Spleen (tissue), 11 donors: ENCODE results near the gene ADAMTS14. TPM values are rescaled to one million over a fixed set of nuclear protein-coding genes. Genes with fewer than 3 reads are reported as not detected.

Source experiments
- DNase-seq: peaks from one replicate; pipeline ENCODE4 v3.0.0-alpha.2; 2020
- H3K27ac ChIP-seq, 8 donors: fragments of 200-600 bp; sonication (generic) in 7 of 8; 1 replicate in 4 of 8; 2 replicates in 4 of 8; pipeline versions ENCODE4 v1.5.0 to v1.8.0; 2016 to 2021; ENCODE audit warnings: inconsistent platforms in 4 of 8, mild to moderate bottlenecking in 4 of 8, moderate library complexity in 1 of 8
- H3K27me3 ChIP-seq, 7 donors: fragments of 200-600 bp; sonication (generic) in 6 of 7; replicated peaks in 1 of 7; 1 replicate in 4 of 7; 2 replicates in 3 of 7; pipeline versions ENCODE4 v1.5.0 to v1.8.0; 2016 to 2021; ENCODE audit warnings: inconsistent platforms in 3 of 7, mild to moderate bottlenecking in 1 of 7
- H3K36me3 ChIP-seq, 6 donors: fragments of 200-600 bp; sonication (generic) in 5 of 6; 1 replicate in 4 of 6; 2 replicates in 2 of 6; pipeline versions ENCODE4 v1.5.0 to v1.8.0; 2016 to 2021; ENCODE audit warnings: inconsistent platforms in 2 of 6
- H3K4me1 ChIP-seq, 6 donors: fragments of 200-600 bp; sonication (generic) in 5 of 6; 1 replicate in 3 of 6; 2 replicates in 3 of 6; pipeline versions ENCODE4 v1.5.0 to v1.8.0; 2016 to 2021; ENCODE audit warnings: inconsistent platforms in 3 of 6
- H3K4me3 ChIP-seq, 8 donors: fragments of 200-600 bp; sonication (generic) in 7 of 8; 1 replicate in 4 of 8; 2 replicates in 4 of 8; pipeline versions ENCODE4 v1.5.0 to v1.8.0; 2016 to 2021; ENCODE audit warnings: inconsistent platforms in 4 of 8, mild to moderate bottlenecking in 4 of 8, moderate library complexity in 2 of 8
- H3K9me3 ChIP-seq, 8 donors: fragments of 200-600 bp; sonication (generic) in 7 of 8; 1 replicate in 4 of 8; 2 replicates in 4 of 8; pipeline versions ENCODE4 v1.5.0 to v1.8.0; 2016 to 2021; ENCODE audit warnings: inconsistent platforms in 4 of 8
- CTCF ChIP-seq, 11 experiments: fragments of 200-600 bp in 7 of 11; fragments of 450-650 bp in 4 of 11; sonication (generic) in 4 of 11; IDR thresholded peaks in 8 of 11; conservative IDR thresholded peaks in 3 of 11; 1 replicate in 7 of 11; 2 replicates in 4 of 11; pipeline versions ENCODE4 v1.4.0 to v1.8.0; 2016 to 2021; ENCODE audit warnings: antibody characterized with exemption in 11 of 11, inconsistent platforms in 4 of 11, mild to moderate bottlenecking in 1 of 11
- POLR2A ChIP-seq, 3 donors: fragments of 450-650 bp; IDR thresholded peaks; one replicate each; pipeline ENCODE4 v1.5.1; 2017; ENCODE audit warnings: antibody characterized with exemption in 3 of 3, mild to moderate bottlenecking in 1 of 3
- POLR2AphosphoS5 ChIP-seq, 3 donors: sonication (generic); formaldehyde crosslinking; IDR thresholded peaks; one replicate each; pipeline ENCODE4 v1.5.1; 2017; ENCODE audit warnings: antibody characterized with exemption in 3 of 3
- WGBS, 5 donors: extraction: QIAGEN DNeasy Blood & Tissue Kit in 3 of 5; methylation state at CpG; one replicate each; pipeline versions ENCODE4 v1.1.5 to v1.1.7; 2013 to 2018; 5-methylcytosine and 5-hydroxymethylcytosine counted together
- intact Hi-C: fragments of 100-400 bp; cut with DNase I; formaldehyde crosslinking; loops from one replicate; pipeline ENCODE4 v1.15.0; 2023; ENCODE audit warnings: low total_unique reads
- polyA plus RNA-seq, 3 donors: library from polyadenylated mRNA; stranded (reverse); fragments of 200-250 nt; gene quantifications; one replicate each; pipeline ENCODE4 v1.2.1, GENCODE V29; 2013
- total RNA-seq, 7 donors: library from RNA; depleted of rRNA in 3 of 7; stranded (reverse); fragments of >200 nt in 3 of 7; fragmentation: NEBNext Ultra II Directional in 4 of 7; extraction: Animal tissue kit (Norgen Biotek cat#: 25700) in 4 of 7; gene quantifications; one replicate each; pipeline versions ENCODE4 v1.1.0 to v1.2.1, GENCODE V29; 2016 to 2021
- donor health status: healthy with polysubstance abuse.
- donor health status: DM: no; HTN: no; CAD: no; lungs with moderate emphysema.
- donor health status: DM: no; HTN: no; CAD: no.
- donor health status: Bipolar disorder and iron deficiency.
- donor health status: healthy.
- donor health status: DM: no; HTN: no; CAD: no.
- donor health status: DM: yes; HTN: yes; CAD: no.

ADAMTS14 gene
- total and polyA plus RNA-seq, 10 donors, result 0.09 to 1.2 (median 0.36) TPM

GRCh38 chr10:70669015-70669414, 3.3 kb upstream of the ADAMTS14 start:
- H3K9me3 ChIP-seq, result peaks cover 0 to 4% (median 0%) of the 10 kb centered on the region in 8 donors
- H3K4me3 ChIP-seq, result no peak overlapping the region
- peaks cover 0 to 31% (median 12%) of the 10 kb centered on the region in 6 donors for H3K4me1 ChIP-seq
- intact Hi-C loops, result no loop called here
- H3K27ac ChIP-seq, result no peak overlapping the region
- TF ChIP-seq POLR2AphosphoS5 (IDR thresholded peaks at IDR 0.05), result no peak
- no peak for TF ChIP-seq POLR2A (IDR thresholded peaks at IDR 0.05)
- no peak for TF ChIP-seq CTCF (IDR thresholded peaks at IDR 0.05 in 8 of 11, conservative IDR thresholded peaks at IDR 0.05 in 3 of 11)
- no peaks in the 10 kb centered on the region for H3K36me3 ChIP-seq
- peaks cover 0 to 42% (median 14%) of the 10 kb centered on the region in 7 donors for H3K27me3 ChIP-seq
- no peak for DNase-seq

- DNase-seq, result no peak
- intact Hi-C loops, result no loop called here
Measured at GRCh38 chr10:70669732-70670317, 2.5 kb upstream of the ADAMTS14 start.

GRCh38 chr10:70671619-70672164, 614 bp upstream of the ADAMTS14 start:
- H3K36me3 ChIP-seq, result no peaks in the 10 kb centered on the region
- H3K4me1 ChIP-seq, result peaks cover 0 to 24% (median 10%) of the 10 kb centered on the region in 6 donors
- no peak overlapping the region for H3K27ac ChIP-seq
- peak overlapping the region in 6 of 8 donors; percentile 10 to 66 (median 28) for H3K4me3 ChIP-seq
- H3K9me3 ChIP-seq, result peaks cover 0 to 4% (median 0%) of the 10 kb centered on the region in 8 donors
- intact Hi-C loops, result no loop called here
- TF ChIP-seq POLR2A (IDR thresholded peaks at IDR 0.05), result no peak
- TF ChIP-seq CTCF (IDR thresholded peaks at IDR 0.05 in 8 of 11, conservative IDR thresholded peaks at IDR 0.05 in 3 of 11), result no peak
- DNase-seq, result no peak
- H3K27me3 ChIP-seq, result peaks cover 0 to 59% (median 23%) of the 10 kb centered on the region in 7 donors
- 20 to 38% (median 29%) methylated on average over 4 to 5 of the region's 5 CpGs for WGBS, 5 donors

More at GRCh38 chr10:70669732-70670317, 2.5 kb upstream of the ADAMTS14 start:
- Histone ChIP-seq H3K36me3 (no peaks in the 10 kb centered on the region), H3K27me3 (peaks cover 0 to 50% (median 17%) of the 10 kb centered on the region in 7 donors), H3K4me3 (no peak overlapping the region), H3K9me3 (peaks cover 0 to 4% (median 0%) of the 10 kb centered on the region in 8 donors), H3K4me1 (peaks cover 0 to 24% (median 11%) of the 10 kb centered on the region in 6 donors), H3K27ac (no peak overlapping the region)
- TF ChIP-seq POLR2AphosphoS5 (IDR thresholded peaks at IDR 0.05) (no peak), POLR2A (IDR thresholded peaks at IDR 0.05) (no peak), CTCF (IDR thresholded peaks at IDR 0.05 in 8 of 11, conservative IDR thresholded peaks at IDR 0.05 in 3 of 11) (no peak)
- WGBS, 5 donors, result 72 to 87% (median 81%) methylated on average over 7 of the region's 7 CpGs
